ENCODE results near the gene LDLRAD1. TPM values are rescaled to one million over a fixed set of nuclear protein-coding genes. Genes with fewer than 3 reads are reported as not detected.
"Not testable (repeated sequence)": the region's sequence is repeated elsewhere in the genome, so short reads cannot be mapped to it uniquely, and the experiment has no call there.

Gene LDLRAD1
- total RNA-seq, 6 donors from 2014 or later: 0.46 to 27.4 (median 7.9) TPM

DNA sequence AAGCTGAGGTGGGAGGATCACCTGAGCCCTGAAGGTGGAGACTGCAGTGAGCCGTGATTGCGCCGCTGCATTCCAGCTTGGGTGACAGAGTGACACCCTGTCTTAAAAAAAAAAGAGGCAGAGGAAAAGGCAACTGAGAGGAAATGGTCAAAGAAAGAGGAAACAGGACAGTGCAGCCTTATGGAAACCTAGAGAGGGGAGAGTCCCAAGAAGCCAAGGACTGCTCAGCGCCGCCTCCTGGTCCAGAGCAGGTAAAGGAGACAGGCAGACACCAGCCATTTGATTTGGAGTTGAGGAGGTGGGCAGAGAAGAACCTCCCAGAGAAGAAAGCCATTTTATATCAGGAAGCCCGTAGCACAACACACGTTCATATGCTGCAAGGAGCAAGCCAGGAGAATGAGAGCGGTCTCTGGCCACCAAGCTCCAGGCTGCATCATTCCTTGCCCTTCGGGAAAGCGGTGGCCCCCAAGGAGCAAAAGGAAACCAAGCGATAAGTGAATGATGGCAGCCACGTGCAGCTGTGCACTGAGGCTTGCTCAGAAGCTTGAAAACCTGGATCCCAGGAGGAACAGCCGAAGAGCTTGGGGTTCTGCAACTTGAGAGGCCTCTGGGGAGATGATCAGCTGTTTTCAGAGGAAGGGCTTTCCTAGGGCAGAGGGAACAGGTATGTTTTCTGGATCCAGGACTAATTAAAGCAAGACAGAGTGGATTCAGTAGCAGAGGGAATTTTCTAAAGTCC is 38.1 kb downstream of the LDLRAD1 start:
- WGBS, 2 donors: 88 to 92% methylated on average over 13 of the region's 13 CpGs
- H3K27me3 ChIP-seq: no peaks in the 10 kb centered on the region
- H3K9me3 ChIP-seq: no peaks in the 10 kb centered on the region
- H3K27ac ChIP-seq: no peak overlapping the region
- DNase-seq (no peak), ATAC-seq (ENCODE audit: low FRiP score in 2 of 2) (peak in 1 of 2 donors; percentile 42)
- no peaks in the 10 kb centered on the region for H3K36me3 ChIP-seq
- H3K4me3 ChIP-seq: no peak overlapping the region
- peaks cover 0 to 14% (median 6%) of the 10 kb centered on the region in 4 donors for H3K4me1 ChIP-seq
- TF ChIP-seq EP300 (IDR thresholded peaks at IDR 0.05) (no peak), POLR2AphosphoS5 (IDR thresholded peaks at IDR 0.05) (no peak)
- TF ChIP-seq, protein P1, sequence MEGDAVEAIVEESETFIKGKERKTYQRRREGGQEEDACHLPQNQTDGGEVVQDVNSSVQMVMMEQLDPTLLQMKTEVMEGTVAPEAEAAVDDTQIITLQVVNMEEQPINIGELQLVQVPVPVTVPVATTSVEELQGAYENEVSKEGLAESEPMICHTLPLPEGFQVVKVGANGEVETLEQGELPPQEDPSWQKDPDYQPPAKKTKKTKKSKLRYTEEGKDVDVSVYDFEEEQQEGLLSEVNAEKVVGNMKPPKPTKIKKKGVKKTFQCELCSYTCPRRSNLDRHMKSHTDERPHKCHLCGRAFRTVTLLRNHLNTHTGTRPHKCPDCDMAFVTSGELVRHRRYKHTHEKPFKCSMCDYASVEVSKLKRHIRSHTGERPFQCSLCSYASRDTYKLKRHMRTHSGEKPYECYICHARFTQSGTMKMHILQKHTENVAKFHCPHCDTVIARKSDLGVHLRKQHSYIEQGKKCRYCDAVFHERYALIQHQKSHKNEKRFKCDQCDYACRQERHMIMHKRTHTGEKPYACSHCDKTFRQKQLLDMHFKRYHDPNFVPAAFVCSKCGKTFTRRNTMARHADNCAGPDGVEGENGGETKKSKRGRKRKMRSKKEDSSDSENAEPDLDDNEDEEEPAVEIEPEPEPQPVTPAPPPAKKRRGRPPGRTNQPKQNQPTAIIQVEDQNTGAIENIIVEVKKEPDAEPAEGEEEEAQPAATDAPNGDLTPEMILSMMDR (IDR thresholded peaks at IDR 0.05): no peak

- no peak overlapping the region for H3K4me3 ChIP-seq
- H3K27me3 ChIP-seq: no peaks in the 10 kb centered on the region
- no peak overlapping the region for H3K27ac ChIP-seq
- no peaks in the 10 kb centered on the region for H3K4me1 ChIP-seq
- peaks cover 0 to 11% (median under 1%) of the 10 kb centered on the region in 4 donors for H3K36me3 ChIP-seq
- H3K9me3 ChIP-seq: no peaks in the 10 kb centered on the region
- TF ChIP-seq POLR2AphosphoS5 (IDR thresholded peaks at IDR 0.05) (no peak), EP300 (IDR thresholded peaks at IDR 0.05) (no peak)
- 96 to 98% methylated on average over 7 of the region's 7 CpGs for WGBS, 2 donors
- DNase-seq (peak in 1 of 2 donors; percentile 61), ATAC-seq (ENCODE audit: low FRiP score in 2 of 2) (no peak)
Observed at GRCh38 chr1:53975861-53976260, 42.1 kb downstream of the LDLRAD1 start.

DNA sequence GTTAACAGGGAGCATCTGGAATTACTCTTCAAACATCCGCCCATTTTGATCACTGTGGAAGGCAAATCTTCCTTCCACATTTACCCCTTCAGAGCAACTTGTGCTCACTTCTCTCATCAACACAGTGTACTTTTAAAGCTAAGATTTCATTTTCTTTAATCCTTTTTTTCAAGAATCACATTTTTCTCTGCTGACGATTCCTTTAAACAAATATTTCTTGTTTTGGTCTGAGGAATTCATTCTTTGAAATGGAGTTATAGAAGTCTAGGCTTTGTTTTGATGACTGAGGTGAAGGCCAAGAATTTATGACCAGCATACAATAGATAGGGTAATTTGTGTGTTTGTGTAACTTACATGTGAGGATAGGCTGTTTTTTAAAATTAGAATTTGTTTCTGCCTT is 46.3 kb downstream of the LDLRAD1 start:
- 88 to 94% methylated on average over 2 of the region's 2 CpGs for WGBS, 2 donors
- Histone ChIP-seq H3K4me3 (no peak overlapping the region), H3K27me3 (no peaks in the 10 kb centered on the region), H3K36me3 (peaks cover 0 to 49% (median 29%) of the 10 kb centered on the region in 4 donors), H3K27ac (no peak overlapping the region), H3K4me1 (no peaks in the 10 kb centered on the region), H3K9me3 (no peaks in the 10 kb centered on the region)
- no peak for ATAC-seq (ENCODE audit: low FRiP score in 2 of 2)
- DNase-seq: no peak
- TF ChIP-seq EP300 (IDR thresholded peaks at IDR 0.05): no peak
- TF ChIP-seq, protein P1 (IDR thresholded peaks at IDR 0.05): no peak
- no peak for TF ChIP-seq POLR2A (IDR thresholded peaks at IDR 0.05)
- no peak for TF ChIP-seq POLR2AphosphoS5 (IDR thresholded peaks at IDR 0.05)

DNA sequence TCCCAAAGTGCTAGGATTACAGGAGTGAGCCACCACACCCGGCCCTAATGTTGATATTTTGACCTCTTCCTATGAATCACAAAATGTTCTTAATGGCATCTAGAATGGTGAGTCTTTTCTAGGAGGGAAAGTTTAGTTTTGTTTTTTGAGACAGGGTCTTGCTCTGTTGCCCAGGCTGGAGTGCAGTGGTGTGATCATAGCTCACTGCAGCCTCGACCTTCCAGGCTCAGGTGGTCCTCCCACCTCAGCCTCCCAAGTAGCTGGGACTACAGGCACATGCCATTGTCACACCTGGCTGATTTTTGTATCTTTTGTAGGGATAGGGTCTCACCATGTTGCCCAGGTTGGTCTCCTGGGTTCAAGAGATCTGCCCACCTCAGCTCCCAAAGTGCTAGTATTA is 48.7 kb downstream of the LDLRAD1 start:
- H3K4me3 ChIP-seq; DNase-seq; H3K4me1 ChIP-seq; H3K27me3 ChIP-seq; ATAC-seq (ENCODE audit: low FRiP score in 2 of 2); H3K9me3 ChIP-seq; H3K27ac ChIP-seq: not testable (repeated sequence)
- peaks cover 0 to 59% (median 34%) of the 10 kb centered on the region in 4 donors for H3K36me3 ChIP-seq
- WGBS, 2 donors: 94 to 95% methylated on average over 2 of the region's 2 CpGs

GRCh38 chr1:53968125-53968513 is 49.9 kb downstream of the LDLRAD1 start:
- H3K9me3 ChIP-seq: no peaks in the 10 kb centered on the region
- H3K36me3 ChIP-seq: peaks cover 0 to 65% (median 43%) of the 10 kb centered on the region in 4 donors
- H3K27ac ChIP-seq: no peak overlapping the region
- ATAC-seq (ENCODE audit: low FRiP score in 2 of 2): no peak
- H3K4me1 ChIP-seq: no peaks in the 10 kb centered on the region
- no peak for TF ChIP-seq POLR2AphosphoS5 (IDR thresholded peaks at IDR 0.05)
- TF ChIP-seq POLR2A (IDR thresholded peaks at IDR 0.05): no peak
- TF ChIP-seq, protein P1 (IDR thresholded peaks at IDR 0.05): no peak
- no peak for TF ChIP-seq EP300 (IDR thresholded peaks at IDR 0.05)
- no peaks in the 10 kb centered on the region for H3K27me3 ChIP-seq
- WGBS, 2 donors: 85 to 92% methylated on average over 2 of the region's 2 CpGs
- no peak overlapping the region for H3K4me3 ChIP-seq
- no peak for DNase-seq

All from upper lobe of left lung (tissue), 6 donors.